GM12864 (cell line): ENCODE results near the gene GALNT14.

Experiments used
- DNase-seq: peaks from one replicate; pipeline ENCODE4 v3.0.0-alpha.2; 2011; ENCODE audit warnings: low read depth
- H3K4me3 ChIP-seq: 2 replicates; pipeline ENCODE4 v1.5.1; 2011; ENCODE audit warnings: mild to moderate bottlenecking, low read depth, low read length, control low read depth
- CTCF ChIP-seq: IDR thresholded peaks from 2 replicates; pipeline ENCODE4 v1.5.1; 2011; ENCODE audit warnings: low read depth, mild to moderate bottlenecking, moderate library complexity, low read length, control low read depth, inconsistent platforms; ENCODE audit errors: missing control alignments

Gene GALNT14

GRCh38 chr2:31008561-31009114 lies 129.6 kb downstream of the GALNT14 start:
- no peak for TF ChIP-seq CTCF
- DNase-seq = no peak

DNA sequence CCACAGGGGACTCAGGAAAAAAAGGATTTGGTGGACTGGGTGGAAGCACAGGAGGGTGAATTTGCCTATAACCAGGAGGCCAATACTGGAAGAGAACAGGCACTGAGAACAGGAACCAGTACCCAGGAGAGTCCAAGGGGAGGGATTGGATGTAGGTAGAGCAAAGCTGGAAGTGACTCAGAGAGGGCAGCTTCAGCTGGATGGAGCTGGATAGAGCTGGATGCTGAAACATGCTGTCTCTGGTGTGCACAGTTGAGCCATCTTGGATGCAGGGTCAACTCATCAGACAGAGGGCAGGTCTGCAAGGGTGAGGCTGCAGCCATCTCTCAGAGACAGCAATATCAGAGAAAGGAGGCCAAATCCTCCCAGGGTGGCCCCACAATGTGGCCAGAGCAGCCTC lies 134.0 kb downstream of the GALNT14 start:
- TF ChIP-seq CTCF = no peak
- no peak overlapping the region for H3K4me3 ChIP-seq
- no peak for DNase-seq

More at GRCh38 chr2:31008561-31009114, 129.6 kb downstream of the GALNT14 start:
- no peak overlapping the region for H3K4me3 ChIP-seq

- no peak for TF ChIP-seq CTCF
- no peak overlapping the region for H3K4me3 ChIP-seq
- DNase-seq = no peak
Measured at GRCh38 chr2:31003749-31004148, 134.5 kb downstream of the GALNT14 start.

DNA sequence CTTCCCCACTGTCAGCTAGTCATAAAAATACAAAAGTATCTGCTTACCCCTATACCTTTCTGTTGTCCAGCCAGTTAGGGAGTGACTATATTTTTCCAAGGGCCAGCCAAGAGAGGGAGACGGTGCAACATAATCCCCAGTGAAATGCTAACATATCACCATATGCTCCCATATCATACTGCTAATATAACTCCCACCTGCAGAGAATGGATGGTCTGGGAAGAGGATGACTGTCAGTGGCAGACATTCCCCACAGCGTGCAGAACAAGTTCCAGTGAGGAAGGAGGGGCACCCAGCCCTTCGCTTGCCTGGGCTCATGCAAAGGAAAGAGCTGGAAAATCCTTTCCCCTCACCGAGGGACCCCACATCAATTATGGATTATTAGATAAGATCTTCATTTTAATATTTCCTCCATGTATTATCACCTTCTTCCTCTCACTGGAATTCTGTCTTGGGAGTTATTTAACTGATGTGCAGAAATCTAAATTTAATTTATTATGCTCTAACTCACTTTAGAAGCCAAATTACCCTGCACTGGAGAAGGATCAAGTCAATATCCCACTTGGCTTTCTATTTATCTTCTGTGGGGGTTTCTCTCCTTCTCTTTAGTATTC lies 135.6 kb downstream of the GALNT14 start:
- no peak for TF ChIP-seq CTCF
- DNase-seq = no peak
- no peak overlapping the region for H3K4me3 ChIP-seq

- no peak overlapping the region for H3K4me3 ChIP-seq
- no peak for TF ChIP-seq CTCF
- DNase-seq = no peak
Measured at GRCh38 chr2:31000970-31001369, 137.3 kb downstream of the GALNT14 start.

DNA sequence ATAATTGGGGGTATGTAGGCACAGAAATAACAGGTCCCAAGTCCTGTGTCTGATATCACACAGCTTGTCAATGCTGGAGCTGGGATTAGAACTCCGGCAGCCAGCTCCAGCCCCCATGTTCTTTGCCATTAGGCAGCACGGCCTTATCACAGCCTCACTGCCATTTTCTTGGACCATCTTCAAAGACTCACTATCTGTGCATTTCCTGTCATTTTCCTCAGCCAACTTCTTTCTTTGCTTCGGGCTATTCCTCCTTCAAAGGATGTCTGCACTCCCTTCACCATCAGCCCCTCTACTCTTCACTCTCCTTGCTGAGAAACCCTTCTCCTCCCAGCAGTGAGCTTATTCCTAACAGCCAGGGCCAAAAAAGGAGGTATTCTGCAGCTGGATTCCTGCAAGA lies 139.6 kb downstream of the GALNT14 start:
- no peak for TF ChIP-seq CTCF
- H3K4me3 ChIP-seq = no peak overlapping the region
- no peak for DNase-seq

DNA sequence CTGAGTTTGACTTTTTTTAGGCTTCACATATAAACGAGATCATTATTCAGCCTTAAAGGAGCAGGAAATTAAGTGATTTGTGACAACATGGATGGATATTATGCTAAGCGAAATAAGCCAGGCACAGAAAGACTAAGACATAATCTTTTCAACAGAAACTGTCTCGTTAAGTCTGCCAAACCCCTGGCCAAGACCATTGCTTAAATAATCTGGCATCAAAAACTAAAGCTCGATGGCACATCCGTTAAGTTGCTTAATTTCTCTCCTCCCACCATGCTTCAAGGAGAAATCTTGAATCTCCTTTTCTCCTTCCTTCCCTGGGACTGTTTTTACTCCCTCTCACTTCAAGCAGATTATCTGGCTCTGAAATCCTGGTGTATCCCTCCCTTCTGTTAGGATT lies 140.3 kb downstream of the GALNT14 start:
- no peak overlapping the region for H3K4me3 ChIP-seq
- no peak for DNase-seq
- TF ChIP-seq CTCF = no peak
